ENCODE results near the gene SDSL. TPM values are rescaled to one million over a fixed set of nuclear protein-coding genes. Genes with fewer than 3 reads are reported as not detected.

The SDSL gene
- total RNA-seq: 17.5 and 18.3 TPM in 2 replicates

GRCh38 chr12:113422030-113422885, at the start of gene SDSL:
Gene SDSL, plus strand, starts transcription at chr12:113422380. Its CDS starts 5,603 bp downstream, at chr12:113427983.

GRCh38 chr12:113403435-113404415, 18.5 kb upstream of the SDSL start, which contains the start of gene SDS:
Gene SDS, minus strand, starts transcription at chr12:113403887. Its CDS starts 4,179 bp downstream, at chr12:113399708.

GRCh38 chr12:113471619-113472171, 49.5 kb downstream of the SDSL start, which contains the start of gene LHX5:
Gene LHX5, minus strand, starts transcription at chr12:113471871. Its CDS starts 373 bp downstream, at chr12:113471498.

Other genes starting within 250 kb of the SDSL start
- gene DDX54, start 236.9 kb upstream of the SDSL start, total RNA-seq: 25.2 and 30.2 TPM in 2 replicates
- 9.7 and 17.7 TPM in 2 replicates for gene RITA1, start 236.7 kb upstream of the SDSL start, total RNA-seq
- gene TPCN1, start 200.9 kb upstream of the SDSL start, total RNA-seq: 16.9 and 26.6 TPM in 2 replicates
- gene SLC8B1, start 87.3 kb upstream of the SDSL start, total RNA-seq: 17.1 and 22.9 TPM in 2 replicates
- 22.8 and 40.7 TPM in 2 replicates for gene PLBD2, start 63.8 kb upstream of the SDSL start, total RNA-seq
- not detected in 2 replicates for gene SDS, start 18.5 kb upstream of the SDSL start, total RNA-seq
- gene LHX5, start 49.5 kb downstream of the SDSL start, total RNA-seq: not detected in 2 replicates